GM12892 (cell line): ENCODE results near the gene LCN1.

Source experiments
- DNase-seq: peaks from one replicate; pipeline ENCODE4 v3.0.0; 2011; ENCODE audit not compliant: insufficient read length
- FAIRE-seq: peaks from 2 replicates; lab custom pipeline; 2011; peaks lifted over from hg19 to GRCh38; lab: Jason Lieb, UNC
- POLR2A ChIP-seq: IDR thresholded peaks from 2 replicates; pipeline ENCODE4 v1.6.1; 2011; ENCODE audit warnings: low read depth, low read length, control low read depth
- POLR2AphosphoS5 ChIP-seq: IDR thresholded peaks from 2 replicates; pipeline ENCODE4 v1.6.1; 2011; ENCODE audit warnings: low read depth, low read length, control low read depth
- TAF1 ChIP-seq: IDR thresholded peaks from 2 replicates; pipeline ENCODE4 v1.6.1; 2011; ENCODE audit warnings: low read depth, mild to moderate bottlenecking, control low read depth, low read length, borderline replicate concordance

Gene LCN1

DNA sequence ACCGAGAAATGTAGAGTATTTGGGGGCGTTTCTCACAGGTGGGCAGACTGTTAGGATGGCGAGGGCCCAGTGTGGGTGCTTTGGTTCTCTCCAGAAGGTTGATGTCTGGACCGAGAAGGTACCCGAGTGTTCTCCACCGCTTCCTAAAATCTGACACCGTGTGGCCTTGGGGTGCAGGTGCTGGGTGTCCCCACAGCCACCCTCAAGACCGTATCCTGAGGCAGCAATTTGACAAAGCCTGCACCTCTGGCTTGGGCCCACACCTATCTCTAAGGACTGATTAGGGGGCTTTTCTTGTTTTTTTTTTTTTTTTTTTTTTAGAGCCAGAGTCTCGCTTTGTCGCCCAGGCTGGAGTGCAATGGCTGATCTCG is 40.3 kb upstream of the LCN1 start:
- FAIRE-seq (no peak), DNase-seq (no peak)
- no peak for TF ChIP-seq POLR2AphosphoS5
- TF ChIP-seq POLR2A = no peak
- no peak for TF ChIP-seq TAF1

DNA sequence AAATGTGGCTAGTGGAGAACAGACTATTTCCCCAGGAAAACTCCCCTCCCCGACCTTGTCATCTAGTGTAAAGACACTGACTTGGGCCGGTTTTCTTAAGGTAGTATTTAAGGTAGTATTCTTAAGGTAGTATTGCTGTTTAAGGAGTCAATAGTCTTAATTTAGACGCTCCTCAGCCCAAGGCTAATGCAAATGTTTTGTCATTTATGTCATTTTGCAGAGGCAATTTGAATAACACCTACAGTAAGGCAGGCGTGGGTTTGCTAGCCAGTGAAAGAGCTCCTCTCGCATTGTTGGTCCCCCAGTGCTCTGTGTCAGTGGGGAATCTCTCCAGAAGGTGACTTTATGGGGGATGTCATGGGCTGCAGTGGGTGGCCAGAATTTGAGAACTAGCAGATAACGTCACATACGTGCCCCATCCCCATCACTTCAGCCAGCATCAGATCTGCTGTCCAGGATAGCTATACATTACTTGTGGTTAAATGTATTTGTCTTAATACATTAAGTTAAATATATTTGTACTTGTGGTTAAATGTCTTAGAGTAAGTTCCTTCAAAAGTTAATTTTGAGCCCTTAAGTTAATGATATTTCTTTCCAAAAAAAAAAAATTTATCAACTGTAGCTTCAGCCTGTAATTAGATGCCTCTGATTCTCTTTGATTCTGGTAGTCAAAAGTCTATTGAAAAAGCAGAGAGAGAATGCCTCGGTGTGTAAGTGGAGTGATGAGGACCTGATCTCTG is 39.1 kb upstream of the LCN1 start:
- TF ChIP-seq POLR2A (no peak), POLR2AphosphoS5 (no peak), TAF1 (no peak)
- no peak for FAIRE-seq
- no peak for DNase-seq

DNA sequence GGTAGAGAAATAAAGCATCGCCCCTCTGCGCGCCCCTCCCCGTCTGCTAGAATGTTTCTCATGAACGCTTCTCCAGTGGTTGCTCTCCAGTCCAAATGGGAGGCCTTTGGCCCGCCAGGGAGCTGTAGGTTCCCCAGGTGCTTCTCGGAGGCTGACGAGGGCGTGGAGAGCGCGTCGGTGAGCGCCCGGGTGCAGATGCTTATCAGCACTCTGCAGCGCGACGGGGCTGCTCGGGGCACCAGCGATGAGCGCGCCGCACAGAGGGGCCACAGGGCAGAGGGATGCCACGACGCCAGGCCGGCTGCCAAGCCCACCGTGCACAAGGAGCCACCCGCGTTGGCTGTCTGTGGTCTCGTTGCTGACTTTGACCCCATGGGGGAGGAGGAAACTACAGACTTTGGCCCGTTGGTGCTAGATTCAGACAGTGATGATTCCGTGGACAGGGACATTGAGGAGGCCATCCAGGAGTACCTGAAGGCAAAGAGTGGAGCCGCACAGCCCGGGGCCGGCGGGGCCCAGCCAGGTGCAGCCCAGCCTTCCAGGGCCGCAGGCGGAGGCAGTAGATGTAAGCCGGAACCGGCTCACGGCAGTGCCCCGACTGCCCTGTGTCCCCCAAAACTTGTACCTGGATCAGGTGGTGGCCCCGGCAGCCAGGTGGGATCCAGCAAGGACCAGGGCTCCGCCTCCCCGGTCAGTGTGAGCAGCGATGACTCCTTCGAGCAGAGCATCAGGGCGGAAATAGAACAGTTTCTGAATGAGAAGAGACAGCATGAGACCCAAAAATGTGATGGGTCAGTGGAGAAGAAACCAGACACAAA is 36.6 kb upstream of the LCN1 start:
- DNase-seq = no peak
- no peak for TF ChIP-seq POLR2AphosphoS5
- no peak for TF ChIP-seq TAF1
- no peak for TF ChIP-seq POLR2A
- FAIRE-seq = no peak

DNA sequence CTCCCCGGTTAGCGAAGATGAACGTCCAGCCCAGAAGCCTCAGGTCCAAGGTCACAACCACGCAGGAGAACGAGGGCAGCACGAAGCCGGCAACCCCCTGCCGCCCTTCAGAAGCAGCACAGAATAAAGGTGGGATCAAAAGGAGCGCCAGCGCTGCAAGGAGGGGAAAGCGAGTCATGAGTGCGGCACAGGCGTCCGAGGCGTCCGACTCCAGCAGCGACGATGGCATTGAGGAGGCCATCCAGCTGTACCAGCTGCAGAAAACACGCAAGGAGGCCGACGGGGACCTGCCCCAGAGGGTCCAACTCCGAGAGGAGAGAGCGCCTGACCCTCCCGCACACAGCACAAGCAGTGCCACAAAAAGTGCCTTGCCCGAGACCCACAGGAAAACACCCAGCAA is 35.9 kb upstream of the LCN1 start:
- TF ChIP-seq POLR2AphosphoS5 = no peak
- no peak for TF ChIP-seq POLR2A
- TF ChIP-seq TAF1 = no peak
- FAIRE-seq (no peak), DNase-seq (no peak)

DNA sequence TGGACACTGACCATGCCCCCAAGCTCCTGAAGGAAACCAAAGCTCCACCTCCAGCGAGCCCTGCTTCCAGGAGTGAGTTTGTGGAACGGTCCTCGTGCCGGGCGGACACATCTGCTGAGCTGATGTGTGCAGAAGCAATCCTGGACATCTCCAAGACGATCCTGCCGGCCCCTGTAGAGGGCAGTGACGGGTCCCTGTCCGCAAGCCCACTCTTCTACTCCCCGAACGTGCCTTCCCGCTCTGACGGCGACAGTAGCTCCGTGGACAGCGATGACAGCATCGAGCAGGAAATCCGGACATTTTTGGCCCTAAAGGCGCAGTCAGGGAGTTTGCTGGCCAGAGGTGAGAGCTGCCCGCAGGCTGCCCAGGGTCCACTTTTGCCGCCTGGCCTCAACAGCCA is 35.4 kb upstream of the LCN1 start:
- TF ChIP-seq POLR2A (no peak), TAF1 (no peak), POLR2AphosphoS5 (no peak)
- DNase-seq = no peak
- FAIRE-seq = no peak

DNA sequence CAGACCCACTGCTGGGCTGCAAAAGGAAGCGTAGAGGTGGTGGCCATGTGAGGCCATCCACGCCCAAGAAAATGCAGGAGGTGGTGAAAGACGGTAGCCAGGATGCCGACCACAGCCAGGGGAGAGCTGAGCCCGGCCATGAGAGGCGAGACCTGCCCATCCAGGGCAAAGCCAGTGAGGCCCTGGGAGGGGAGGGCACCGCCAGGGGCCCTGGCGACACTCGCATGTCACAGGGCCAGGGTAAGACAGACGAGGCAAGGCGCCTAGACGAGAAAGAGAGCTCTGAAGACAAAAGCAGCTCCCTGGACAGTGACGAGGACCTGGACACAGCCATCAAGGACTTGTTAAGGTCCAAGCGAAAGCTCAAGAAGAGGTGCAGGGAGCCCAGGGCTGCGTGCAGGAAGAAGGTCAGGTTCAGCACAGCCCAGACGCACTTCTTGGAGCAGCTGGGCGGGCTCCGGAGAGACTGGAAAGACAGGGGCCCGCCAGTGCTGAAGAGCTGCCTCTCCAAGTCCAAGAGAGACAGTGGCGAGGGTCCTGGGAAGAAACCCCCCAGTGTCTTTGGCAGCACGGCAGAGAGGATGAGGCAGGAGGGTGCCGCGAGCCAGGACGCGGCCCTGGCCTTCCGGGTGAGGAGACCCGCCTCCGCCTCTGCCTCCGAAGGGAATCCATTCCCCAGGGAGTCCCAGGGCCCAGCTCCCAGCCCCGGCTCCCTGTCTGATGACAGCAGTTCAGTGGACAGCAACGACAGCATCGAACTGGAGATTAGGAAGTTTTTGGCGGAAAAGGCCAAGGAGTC is 34.8 kb upstream of the LCN1 start:
- FAIRE-seq = no peak
- no peak for DNase-seq
- TF ChIP-seq TAF1 (no peak), POLR2AphosphoS5 (no peak), POLR2A (no peak)

DNA sequence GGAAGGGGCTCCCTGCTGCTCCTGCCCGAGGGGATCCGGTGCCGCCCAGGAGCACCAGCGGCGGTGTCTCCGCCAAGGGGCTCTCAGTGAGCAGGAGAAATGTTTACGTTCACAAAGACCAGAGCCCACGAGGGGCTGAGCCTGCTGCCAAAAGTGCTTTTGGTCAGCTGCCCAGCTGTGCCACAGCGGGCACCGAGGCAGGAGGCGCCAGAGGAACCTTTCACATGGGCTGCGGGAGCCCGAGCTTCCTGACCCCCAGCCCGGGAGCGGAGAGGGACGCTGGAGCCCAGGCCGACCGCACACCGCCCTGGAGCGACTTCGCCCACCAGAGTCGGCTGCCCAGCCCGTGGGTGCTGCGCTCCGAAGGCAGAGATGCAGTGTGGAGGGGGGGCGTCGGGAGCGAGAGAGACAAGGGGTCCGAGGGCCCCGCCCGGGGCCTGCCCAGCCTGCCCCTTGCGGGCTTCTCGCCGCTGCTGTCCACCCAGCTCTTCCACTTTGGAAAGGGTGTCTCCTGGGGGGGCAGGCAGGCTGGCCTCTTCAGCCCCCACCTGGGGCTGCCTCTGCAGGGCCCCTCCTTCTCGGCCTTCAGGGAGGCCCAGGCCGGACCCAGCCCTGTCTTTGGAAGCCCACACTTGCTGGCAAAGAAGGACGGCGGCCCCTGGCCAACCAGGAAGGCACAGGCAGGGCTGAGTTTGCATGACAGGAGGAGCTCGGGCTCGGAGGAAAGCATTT is 33.8 kb upstream of the LCN1 start:
- TF ChIP-seq POLR2A = no peak
- no peak for TF ChIP-seq TAF1
- TF ChIP-seq POLR2AphosphoS5 = no peak
- no peak for FAIRE-seq

DNA sequence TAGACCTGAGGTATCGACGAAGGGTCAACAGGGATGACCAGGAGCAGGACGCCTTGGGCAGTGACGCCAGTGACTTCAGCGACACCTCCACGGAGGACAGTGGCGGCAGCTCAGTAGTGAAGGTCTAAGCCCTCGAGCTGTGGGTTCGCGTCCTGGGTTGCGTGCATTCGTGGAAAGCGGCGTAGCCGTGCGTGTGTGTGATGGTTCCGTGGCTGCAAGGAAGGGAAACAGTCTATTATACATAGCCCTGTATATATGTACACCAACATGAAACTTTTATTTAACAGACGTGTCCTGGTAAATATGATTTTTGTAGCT is 33.3 kb upstream of the LCN1 start:
- DNase-seq (no peak), FAIRE-seq (no peak)
- TF ChIP-seq TAF1 = no peak
- TF ChIP-seq POLR2AphosphoS5 = no peak
- TF ChIP-seq POLR2A = no peak

More for the DNA sequence above, 33.8 kb upstream of the LCN1 start:
- DNase-seq = no peak

DNA sequence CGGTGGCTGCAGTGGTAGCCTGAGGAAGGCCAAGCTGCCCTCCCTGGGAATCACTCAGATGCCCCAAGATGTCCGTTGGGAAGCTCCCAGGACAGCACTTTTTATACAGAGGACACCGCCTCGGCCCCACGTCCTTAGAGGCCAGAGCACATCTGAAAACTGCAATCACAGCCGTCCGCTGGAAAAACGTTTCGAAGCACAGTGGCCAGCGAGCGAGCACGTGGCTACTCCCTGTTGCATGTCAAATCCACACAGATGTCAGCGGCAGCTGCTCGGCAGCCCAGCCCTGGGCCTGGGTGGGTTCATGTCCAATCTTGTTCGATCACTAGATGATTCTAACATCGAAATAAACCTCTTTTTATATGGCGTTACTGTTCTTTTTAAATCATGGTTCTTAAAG is 32.7 kb upstream of the LCN1 start:
- TF ChIP-seq POLR2A (no peak), TAF1 (no peak), POLR2AphosphoS5 (no peak)
- FAIRE-seq (no peak), DNase-seq (no peak)

DNA sequence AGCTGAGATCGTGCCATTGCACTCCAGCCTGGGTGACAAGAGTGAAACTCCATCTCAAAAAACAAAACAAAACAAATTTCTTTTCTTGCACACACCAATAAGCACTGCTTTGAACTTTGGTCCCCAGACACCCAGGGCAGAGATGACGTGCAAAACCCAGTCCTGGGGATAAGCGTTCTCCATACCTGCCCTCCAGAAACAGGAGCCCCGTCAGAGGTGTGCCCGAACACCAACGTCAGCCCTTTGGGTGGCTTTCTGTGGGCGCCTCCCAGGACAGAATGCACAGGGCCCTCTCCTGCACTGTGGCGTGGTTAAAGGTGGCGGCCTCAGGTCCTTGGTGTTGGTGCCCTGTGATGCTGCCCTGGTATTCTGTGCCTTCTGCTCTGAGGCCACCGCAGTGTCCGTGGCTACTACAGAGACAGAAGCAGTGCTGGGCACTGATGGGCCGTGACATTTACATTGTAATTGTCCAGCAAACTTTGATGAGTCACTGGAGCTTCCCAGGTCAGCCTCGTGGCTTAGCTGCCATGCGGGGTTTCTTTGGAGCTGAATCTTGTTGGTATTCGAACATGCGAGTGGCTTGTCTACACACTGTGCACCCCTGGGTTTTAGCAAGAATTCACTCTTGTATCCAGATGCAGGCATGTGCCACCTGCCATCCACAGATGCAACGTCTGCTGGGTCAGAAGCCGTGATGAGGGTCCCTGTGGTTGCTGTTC is 31.9 kb upstream of the LCN1 start:
- FAIRE-seq (no peak), DNase-seq (no peak)
- TF ChIP-seq POLR2AphosphoS5 (no peak), TAF1 (no peak), POLR2A (no peak)
